Vagina (tissue), 2 donors: Measurements from ENCODE around the gene AGAP3. TPM values are rescaled to one million over a fixed set of nuclear protein-coding genes. Genes with fewer than 3 reads are reported as not detected.

Experiments
- DNase-seq, 2 donors: peaks; one replicate each; pipeline ENCODE4 v3.0.0-alpha.2; 2017; ENCODE audit errors: extremely low spot score in 2 of 2
- H3K27ac ChIP-seq: fragments of 200-600 bp; sonication (generic); one replicate; pipeline ENCODE4 v1.5.1; 2019
- H3K27me3 ChIP-seq: fragments of 200-600 bp; sonication (generic); one replicate; pipeline ENCODE4 v1.5.1; 2019
- H3K36me3 ChIP-seq, 2 donors: fragments of 200-600 bp; sonication (generic); one replicate each; pipeline ENCODE4 v1.5.1; 2017 to 2019
- H3K4me1 ChIP-seq: fragments of 200-600 bp; sonication (generic); one replicate; pipeline ENCODE4 v1.5.1; 2019
- H3K4me3 ChIP-seq, 2 donors: fragments of 200-600 bp; sonication (generic); 1 replicate in 1 of 2; 2 replicates in 1 of 2; pipeline ENCODE4 v1.5.1; 2016 to 2019
- H3K9me3 ChIP-seq: fragments of 200-600 bp; sonication (generic); one replicate; pipeline ENCODE4 v1.5.1; 2019
- CTCF ChIP-seq, 3 experiments: fragments of 450-650 bp in 2 of 3; fragments of 200-600 bp in 1 of 3; sonication (generic) in 1 of 3; IDR thresholded peaks; one replicate each; pipeline ENCODE4 v1.5.1; 2017 to 2019; ENCODE audit warnings: antibody characterized with exemption in 3 of 3, mild to moderate bottlenecking in 2 of 3, moderate library complexity in 2 of 3
- POLR2A ChIP-seq, 2 donors: fragments of 450-650 bp; IDR thresholded peaks; one replicate each; pipeline ENCODE4 v1.6.1; 2017; ENCODE audit warnings: antibody characterized with exemption in 2 of 2, mild to moderate bottlenecking in 2 of 2, moderate library complexity in 2 of 2
- POLR2AphosphoS5 ChIP-seq, 2 donors: sonication (generic); formaldehyde crosslinking; IDR thresholded peaks; one replicate each; pipeline ENCODE4 v1.9.0; 2017; ENCODE audit warnings: antibody characterized with exemption in 2 of 2, mild to moderate bottlenecking in 2 of 2, low read depth in 1 of 2; ENCODE audit not compliant: insufficient read depth in 1 of 2
- intact Hi-C: fragments of 100-400 bp; cut with DNase I; formaldehyde crosslinking; loops from one replicate; pipeline ENCODE4 v1.15.1; 2023
- total RNA-seq: library from RNA; depleted of rRNA; stranded (reverse); fragments of >200 nt; gene quantifications from one replicate; pipeline ENCODE4 v1.2.3, GENCODE V29; 2016

The AGAP3 gene
- total RNA-seq, 1 donor from 2014 or later = 98.2 TPM

GRCh38 chr7:151075662-151075971 is 10.7 kb upstream of the AGAP3 start:
- peaks cover 28% of the 10 kb centered on the region for H3K4me1 ChIP-seq
- H3K27me3 ChIP-seq = no peaks in the 10 kb centered on the region
- no peaks in the 10 kb centered on the region for H3K9me3 ChIP-seq
- intact Hi-C loops = no loop called here
- no peak for DNase-seq
- no peak overlapping the region for H3K4me3 ChIP-seq
- peaks cover 0 to 57% of the 10 kb centered on the region in 2 donors for H3K36me3 ChIP-seq
- H3K27ac ChIP-seq = no peak overlapping the region
- TF ChIP-seq POLR2AphosphoS5 (IDR thresholded peaks at IDR 0.05; ENCODE audit: insufficient read depth in 1 of 2, low read depth in 1 of 2) = no peak

- peaks cover 30% of the 10 kb centered on the region for H3K4me1 ChIP-seq
- H3K36me3 ChIP-seq = peaks cover 0 to 53% of the 10 kb centered on the region in 2 donors
- DNase-seq = no peak
- H3K27me3 ChIP-seq = no peaks in the 10 kb centered on the region
- TF ChIP-seq POLR2AphosphoS5 (IDR thresholded peaks at IDR 0.05; ENCODE audit: insufficient read depth in 1 of 2, low read depth in 1 of 2) (no peak), CTCF (IDR thresholded peaks at IDR 0.05) (no peak), POLR2A (IDR thresholded peaks at IDR 0.05) (no peak)
- intact Hi-C loops = no loop called here
- H3K9me3 ChIP-seq = no peaks in the 10 kb centered on the region
- H3K4me3 ChIP-seq = no peak overlapping the region
- no peak overlapping the region for H3K27ac ChIP-seq
These were observed 10.3 kb upstream of the AGAP3 start for GRCh38 chr7:151075978-151076426.

DNA sequence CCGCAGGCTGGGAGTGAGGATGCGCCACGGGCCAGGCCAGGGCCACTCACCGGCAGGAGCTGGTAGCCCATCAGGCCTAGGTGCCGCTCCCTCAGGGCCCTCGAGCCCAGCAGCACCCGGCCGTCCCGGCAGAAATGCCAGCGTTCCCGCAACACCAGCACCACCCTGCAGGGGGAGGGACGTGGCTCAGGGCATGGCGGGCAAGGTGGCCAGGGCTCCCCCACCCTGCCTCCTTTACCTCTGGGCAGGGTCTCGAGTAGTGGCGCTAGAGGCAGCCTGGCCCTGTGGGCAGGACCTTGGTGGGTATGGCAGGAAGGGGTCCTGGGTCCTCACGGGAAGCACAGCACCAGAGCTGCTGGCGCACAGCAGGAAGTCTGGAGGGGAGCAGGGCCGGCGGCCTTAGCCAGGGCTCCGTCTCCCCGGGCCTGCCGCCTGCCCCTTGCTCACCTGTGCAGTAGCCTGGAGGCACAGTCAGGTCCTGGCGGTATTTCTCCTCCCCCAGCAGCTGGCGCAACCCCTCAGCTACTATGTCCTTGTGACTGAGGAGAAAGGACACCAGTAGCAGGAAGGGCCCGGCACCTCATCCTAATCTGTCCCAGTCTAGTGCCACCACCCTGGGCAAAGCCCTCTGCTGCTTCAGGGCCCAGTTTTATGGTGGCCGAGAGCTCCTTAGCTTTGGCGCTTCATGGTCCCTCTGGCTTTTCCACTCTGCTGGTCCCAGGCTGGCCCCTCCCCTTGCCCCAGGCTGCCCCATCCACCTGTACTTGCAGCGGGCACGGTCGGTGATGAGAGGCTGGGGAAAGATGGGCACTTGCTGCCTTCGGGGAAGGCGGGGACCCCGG is 9.2 kb upstream of the AGAP3 start:
- peaks cover 40% of the 10 kb centered on the region for H3K4me1 ChIP-seq

GRCh38 chr7:151077705-151078232 is 8.5 kb upstream of the AGAP3 start:
- no peaks in the 10 kb centered on the region for H3K27me3 ChIP-seq
- no peak for TF ChIP-seq POLR2A (IDR thresholded peaks at IDR 0.05)
- H3K27ac ChIP-seq = peak overlapping the region; percentile 14
- H3K9me3 ChIP-seq = no peaks in the 10 kb centered on the region
- peaks cover 47% of the 10 kb centered on the region for H3K4me1 ChIP-seq
- intact Hi-C loops = no loop called here
- H3K36me3 ChIP-seq = peaks cover 0 to 37% of the 10 kb centered on the region in 2 donors
- no peak for DNase-seq
- H3K4me3 ChIP-seq = no peak overlapping the region

More for the DNA sequence above, 9.2 kb upstream of the AGAP3 start:
- intact Hi-C loops = no loop called here
- Histone ChIP-seq H3K9me3 (no peaks in the 10 kb centered on the region), H3K36me3 (peaks cover 0 to 43% of the 10 kb centered on the region in 2 donors), H3K27ac (no peak overlapping the region), H3K4me3 (no peak overlapping the region), H3K27me3 (no peaks in the 10 kb centered on the region)
- no peak for TF ChIP-seq CTCF (IDR thresholded peaks at IDR 0.05)
- no peak for TF ChIP-seq POLR2A (IDR thresholded peaks at IDR 0.05)
- TF ChIP-seq POLR2AphosphoS5 (IDR thresholded peaks at IDR 0.05; ENCODE audit: insufficient read depth in 1 of 2, low read depth in 1 of 2) = no peak
- no peak for DNase-seq

GRCh38 chr7:151078233-151079040 is 7.8 kb upstream of the AGAP3 start:
- H3K36me3 ChIP-seq = peaks cover 0 to 32% of the 10 kb centered on the region in 2 donors
- H3K27ac ChIP-seq = peak overlapping the region; percentile 14
- no peaks in the 10 kb centered on the region for H3K9me3 ChIP-seq
- peaks cover 49% of the 10 kb centered on the region for H3K4me1 ChIP-seq
- no peak for TF ChIP-seq POLR2A (IDR thresholded peaks at IDR 0.05)
- no peak for TF ChIP-seq CTCF (IDR thresholded peaks at IDR 0.05)
- no peak for TF ChIP-seq POLR2AphosphoS5 (IDR thresholded peaks at IDR 0.05; ENCODE audit: insufficient read depth in 1 of 2, low read depth in 1 of 2)
- no peak for DNase-seq
- intact Hi-C loops = no loop called here
- no peaks in the 10 kb centered on the region for H3K27me3 ChIP-seq
- H3K4me3 ChIP-seq = no peak overlapping the region
